ENCODE results near the gene MAD1L1.

MAD1L1 gene

GRCh38 chr7:2012044-2012900 is 220.5 kb downstream of the MAD1L1 start:
- no peak for DNase-seq (ENCODE audit: low read depth)

DNA sequence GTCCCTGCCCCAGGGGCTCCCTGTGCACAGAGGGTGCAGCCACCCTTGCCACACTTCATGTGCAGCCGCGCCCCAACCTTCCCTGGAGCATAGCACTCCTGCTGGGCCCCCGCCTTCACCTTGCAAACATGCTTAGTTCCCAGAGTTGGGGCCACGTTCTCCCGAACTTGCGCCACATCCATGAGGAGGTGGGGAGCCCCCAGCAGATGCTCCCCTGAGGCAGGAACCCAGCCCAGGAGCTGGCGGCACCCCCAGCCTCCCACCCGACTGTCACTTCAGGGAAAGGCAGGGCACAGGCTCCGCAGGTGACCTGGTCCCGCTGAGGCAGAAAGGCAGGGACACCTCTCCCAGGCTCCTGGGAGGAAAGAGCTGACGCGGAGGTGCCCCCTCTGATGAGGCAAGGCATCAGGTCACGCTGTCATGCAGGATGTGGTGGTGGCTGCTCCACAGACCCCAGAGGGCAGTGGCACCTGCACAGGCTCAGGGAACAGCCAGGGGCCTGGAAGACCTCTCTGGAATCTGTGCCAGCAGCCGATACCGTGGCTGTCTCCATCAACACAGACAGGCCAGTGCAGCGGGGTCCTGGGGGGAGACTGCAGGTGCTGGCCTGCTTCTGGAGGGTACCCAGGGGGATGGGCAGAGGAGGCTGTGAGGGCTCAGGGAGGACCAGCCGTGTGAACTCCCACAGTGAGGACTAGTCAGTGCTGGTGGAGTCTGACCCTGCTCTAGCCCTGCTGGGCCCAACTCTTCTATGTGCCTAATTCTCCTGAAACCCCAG is 221.3 kb downstream of the MAD1L1 start:
- DNase-seq (ENCODE audit: low read depth), result no peak

DNA sequence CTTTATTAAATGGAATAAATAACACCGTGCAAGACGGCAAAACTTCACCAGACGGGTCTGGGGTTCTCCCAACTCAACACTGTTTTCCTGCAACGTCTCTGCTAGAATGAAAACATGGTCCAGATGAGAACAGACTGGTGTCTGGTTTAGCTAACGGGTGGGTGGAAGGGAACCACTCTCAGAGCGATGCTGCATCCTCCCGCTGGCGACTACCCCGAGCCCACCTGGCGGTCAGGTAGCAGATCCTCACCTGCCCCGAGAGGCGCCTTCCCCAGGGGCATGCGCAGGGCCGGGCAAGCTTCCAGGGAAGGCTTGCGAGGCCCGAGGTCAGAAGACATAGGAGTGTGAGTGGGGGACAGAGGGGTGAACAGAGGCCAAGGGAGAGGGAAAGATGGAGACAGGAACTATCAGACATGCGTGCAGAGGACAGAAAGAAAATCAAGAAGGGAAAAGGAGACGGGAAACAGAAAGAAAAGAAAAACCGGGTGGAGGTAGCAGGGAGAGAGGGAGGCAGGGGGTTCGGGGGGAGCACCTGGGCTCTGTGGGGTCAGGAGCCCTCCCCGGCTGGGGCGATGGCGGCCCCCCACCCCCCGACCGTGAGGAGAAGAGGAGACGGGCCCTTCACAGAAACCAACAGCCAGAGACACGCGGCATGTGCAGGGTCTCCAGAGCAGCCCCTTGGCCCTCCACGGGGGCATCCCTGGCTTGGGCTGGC is 222.0 kb downstream of the MAD1L1 start:
- DNase-seq (ENCODE audit: low read depth), result no peak

DNA sequence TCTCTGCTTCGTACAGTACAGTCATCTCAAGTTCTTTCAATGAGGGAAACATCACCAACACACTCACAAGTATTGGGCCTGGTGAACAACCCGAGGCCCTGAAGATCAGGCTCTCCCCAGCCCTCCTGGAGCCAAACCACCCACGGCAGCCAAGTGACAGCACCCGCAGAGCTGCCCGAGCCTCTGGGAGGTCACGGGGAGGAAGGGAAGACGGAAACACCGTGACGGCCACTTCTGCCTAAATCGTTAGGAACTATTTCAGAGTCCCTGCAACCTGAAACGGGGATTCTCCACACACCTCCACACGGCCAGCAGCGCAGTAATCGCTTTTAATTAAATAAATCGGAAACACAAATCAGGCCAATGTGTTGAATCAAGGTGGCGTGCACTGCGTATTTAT is 222.6 kb downstream of the MAD1L1 start:
- DNase-seq (ENCODE audit: low read depth), result no peak

DNA sequence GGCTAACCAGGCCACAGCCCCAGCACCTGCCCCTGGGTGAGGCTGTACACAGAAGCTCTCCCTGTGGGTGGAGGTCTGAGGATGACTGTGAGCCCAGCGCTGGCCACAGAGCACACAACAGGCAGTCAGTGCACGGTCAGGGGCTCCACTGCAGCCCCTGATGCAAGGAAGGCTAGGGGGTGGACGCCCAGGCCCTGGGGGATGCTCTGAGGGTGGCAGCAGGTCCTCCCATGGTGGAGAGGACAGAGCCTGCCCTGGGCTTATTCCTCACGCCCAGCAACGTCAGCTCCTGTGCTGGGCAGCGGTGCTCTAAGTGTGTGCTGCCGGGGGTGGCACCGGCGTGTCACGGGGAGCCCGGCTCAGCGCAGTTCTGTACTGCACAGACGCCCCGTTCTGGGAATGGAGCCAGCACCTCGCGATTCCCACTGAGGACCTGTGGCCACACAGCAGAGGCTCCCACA is 223.2 kb downstream of the MAD1L1 start:
- DNase-seq (ENCODE audit: low read depth), result no peak

DNA sequence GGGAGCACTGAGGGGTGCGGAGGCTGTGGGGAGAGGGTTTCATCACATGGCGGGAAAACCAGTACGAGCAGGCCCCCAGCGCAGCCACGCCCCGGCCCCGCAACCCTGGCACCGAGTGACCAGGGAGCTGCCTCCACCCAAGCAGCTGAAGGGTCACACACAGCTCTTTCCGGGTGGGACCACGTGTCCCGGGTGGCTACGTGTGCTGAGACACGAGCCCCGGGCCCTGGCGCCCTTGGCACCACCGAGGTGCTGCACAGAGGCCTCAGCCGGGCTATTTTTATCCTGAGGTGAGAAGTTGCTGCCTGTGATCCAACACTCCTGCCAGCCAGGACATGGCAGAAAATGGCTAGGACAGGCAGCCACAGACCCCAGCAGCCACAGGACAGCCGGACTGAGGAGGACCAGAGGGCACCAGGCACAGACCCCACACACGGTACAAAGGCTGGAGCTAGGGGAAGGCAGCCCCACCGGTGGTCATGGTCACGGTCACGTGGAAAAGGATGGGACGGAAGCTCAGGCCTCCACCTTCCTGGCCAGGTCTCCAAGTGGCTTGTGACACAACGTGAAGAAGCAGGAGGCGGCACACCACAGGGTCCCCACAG is 223.7 kb downstream of the MAD1L1 start:
- DNase-seq (ENCODE audit: low read depth), result no peak

DNA sequence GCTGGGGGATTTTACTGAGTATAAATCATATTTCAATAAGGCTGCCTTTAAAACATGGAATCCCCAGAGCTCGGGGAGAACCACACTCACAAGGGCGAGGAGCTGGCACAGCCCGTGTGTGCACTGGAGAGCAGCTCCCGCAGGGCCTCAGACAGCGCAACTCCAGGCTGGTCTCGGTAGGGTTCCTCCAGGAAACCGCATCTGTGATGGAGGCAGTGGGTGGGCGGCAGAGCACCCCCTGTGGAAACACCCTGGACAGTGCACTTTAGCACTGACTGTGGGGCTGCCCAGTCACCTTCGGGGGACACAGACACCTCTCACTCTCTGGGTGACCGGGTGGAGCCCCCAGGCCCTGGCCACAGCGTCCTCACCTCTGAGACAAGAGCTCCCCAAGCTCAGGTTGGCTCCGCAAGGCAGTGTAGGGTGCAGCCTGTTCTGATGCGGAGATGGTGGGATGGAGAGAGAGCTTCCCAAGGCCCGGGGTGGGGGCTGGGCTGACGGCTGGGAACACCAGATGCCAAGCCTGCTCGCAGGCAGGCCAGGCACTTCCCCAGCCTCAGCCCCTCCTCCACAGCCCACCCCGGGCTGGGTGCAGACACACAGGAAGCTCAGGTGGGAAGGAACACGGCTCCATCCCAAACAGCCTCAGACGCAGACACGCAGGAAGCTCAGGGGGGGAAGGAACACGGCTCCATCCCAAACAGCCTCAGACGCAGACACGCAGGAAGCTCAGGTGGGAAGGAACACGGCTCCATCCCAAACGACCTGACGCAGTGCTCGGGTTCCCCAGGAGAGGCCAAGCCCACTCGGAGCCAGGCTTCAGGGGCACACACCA is 224.4 kb downstream of the MAD1L1 start:
- DNase-seq (ENCODE audit: low read depth), result no peak

GRCh38 chr7:2007551-2007950 is 225.2 kb downstream of the MAD1L1 start:
- DNase-seq (ENCODE audit: low read depth), result no peak

GRCh38 chr7:2006921-2007381 is 225.8 kb downstream of the MAD1L1 start:
- no peak for DNase-seq (ENCODE audit: low read depth)

- DNase-seq (ENCODE audit: low read depth), result no peak
Observed at GRCh38 chr7:2006231-2006771, 226.4 kb downstream of the MAD1L1 start.

DNA sequence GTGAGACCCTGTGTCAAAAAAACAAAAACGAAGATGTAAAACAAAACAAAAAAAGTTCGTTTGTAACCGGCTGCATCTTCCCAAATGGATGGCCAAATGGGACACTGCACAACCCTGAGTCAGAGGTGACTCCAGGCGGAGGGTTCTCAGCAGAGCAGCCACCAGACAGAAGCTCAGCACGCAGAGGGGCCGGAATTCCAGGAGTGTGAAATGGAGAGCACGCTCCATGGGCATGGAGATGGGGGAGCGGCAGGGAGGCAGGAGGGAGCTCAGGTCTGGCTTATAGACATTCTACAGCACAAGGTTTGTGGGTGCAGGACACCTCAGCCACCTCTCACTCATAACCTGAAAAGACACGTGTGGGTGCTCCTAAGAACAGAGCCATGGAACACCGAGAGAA is 227.0 kb downstream of the MAD1L1 start:
- DNase-seq (ENCODE audit: low read depth), result no peak

DNA sequence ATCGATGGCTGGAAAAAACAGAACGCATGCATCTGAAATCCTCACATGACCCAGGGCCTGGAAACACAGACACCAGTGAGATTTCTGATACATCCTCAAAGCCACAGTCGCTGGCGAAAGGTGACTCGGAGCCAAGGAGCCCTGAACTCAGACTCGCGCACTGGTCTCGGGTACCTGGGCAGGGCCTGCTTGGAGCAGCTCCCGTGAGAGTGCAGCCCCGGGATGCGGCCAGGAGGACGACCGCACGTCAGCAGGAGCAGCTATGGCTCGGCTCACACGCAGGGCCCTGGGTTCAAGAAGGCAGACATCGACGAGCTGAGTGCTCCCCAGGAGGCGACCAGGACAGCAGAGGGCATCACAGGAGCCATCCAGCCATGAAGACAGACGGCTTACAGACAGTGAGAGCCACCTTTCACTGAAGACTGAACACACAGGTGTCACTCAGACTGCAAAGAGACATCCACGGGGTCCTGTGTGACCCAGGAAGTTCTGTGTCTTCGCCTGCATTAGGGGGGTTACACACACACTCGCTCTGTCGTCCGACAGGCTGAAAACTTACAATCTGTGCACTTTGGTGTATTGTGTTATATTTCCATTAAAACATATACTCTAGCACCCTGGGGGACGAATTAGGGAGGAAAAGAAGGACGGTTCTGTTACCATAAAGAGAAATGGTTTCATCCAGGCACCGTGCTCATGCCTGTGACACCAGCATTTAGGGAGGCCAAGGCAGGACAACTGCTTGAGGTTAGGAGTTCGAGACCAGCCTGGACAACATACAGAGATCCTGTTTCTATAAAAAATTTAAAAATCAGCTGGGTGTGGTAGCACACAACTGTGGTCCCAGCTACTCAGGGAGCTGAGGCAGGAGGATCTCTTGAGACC is 227.7 kb downstream of the MAD1L1 start:
- DNase-seq (ENCODE audit: low read depth), result no peak

DNA sequence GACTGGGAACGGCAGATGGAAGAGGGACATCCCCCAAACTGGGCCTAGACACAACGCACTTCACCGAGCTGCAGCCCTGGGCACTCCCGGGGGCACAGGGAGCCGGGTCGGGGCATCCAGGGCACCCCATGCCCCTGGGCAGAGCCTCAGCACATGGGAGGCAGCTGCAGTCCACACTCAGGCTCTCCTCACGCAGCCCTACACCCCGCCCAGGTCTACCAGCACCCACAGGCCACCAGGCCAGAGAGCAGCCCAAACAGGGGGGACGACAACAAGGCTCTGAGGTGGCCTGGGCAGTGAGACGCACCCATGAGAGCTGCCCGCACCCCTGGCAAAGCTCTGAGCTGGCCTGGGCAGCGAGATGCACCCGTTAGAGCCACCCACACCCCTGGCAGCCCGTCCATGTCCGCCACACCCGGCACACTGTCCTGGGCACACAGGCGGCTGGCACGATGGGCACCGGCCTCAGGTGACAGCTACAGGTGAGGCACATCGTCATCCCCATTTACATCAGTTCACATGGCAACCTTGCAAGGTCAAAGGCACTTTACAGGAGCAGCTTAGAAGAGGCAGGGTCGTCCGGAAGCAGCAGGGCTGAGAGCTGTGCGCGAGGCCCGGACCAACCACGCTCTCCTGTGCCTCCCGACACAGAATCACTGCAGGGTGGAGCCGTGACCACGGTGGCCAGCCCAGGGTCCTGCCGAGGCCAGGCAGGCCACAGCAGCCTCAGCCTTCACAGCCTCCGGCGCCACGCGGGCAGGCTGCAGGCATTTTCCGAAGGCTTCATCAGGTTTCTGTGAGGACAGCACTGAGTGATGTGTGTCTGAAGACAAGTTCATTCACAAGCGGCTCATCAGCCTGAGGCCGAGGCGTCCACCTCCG is 228.6 kb downstream of the MAD1L1 start:
- no peak for DNase-seq (ENCODE audit: low read depth)

DNA sequence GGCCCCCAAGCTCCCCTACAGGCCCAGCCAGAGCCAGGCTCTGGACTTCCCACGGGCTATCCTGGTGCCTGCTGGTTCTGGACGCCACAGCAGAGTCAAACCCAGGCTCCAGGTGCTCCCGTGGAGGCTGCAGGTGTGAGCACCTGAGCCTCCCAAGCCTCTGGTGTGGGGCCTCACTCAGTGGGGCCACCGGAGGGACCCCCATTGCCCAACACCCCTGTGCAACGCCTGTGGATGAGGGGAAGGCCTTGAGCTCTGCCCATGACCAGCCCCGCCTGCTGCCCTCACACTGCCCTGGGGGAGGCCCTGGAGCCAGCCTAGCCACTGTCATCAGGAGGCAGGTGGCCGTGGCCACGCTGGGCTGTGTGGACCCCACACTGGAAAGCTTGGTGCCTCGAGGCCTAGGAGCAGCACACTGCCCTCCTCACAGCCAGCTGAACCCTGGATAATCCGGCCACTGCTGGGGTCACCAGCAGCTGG is 229.3 kb downstream of the MAD1L1 start:
- DNase-seq (ENCODE audit: low read depth), result no peak

DNA sequence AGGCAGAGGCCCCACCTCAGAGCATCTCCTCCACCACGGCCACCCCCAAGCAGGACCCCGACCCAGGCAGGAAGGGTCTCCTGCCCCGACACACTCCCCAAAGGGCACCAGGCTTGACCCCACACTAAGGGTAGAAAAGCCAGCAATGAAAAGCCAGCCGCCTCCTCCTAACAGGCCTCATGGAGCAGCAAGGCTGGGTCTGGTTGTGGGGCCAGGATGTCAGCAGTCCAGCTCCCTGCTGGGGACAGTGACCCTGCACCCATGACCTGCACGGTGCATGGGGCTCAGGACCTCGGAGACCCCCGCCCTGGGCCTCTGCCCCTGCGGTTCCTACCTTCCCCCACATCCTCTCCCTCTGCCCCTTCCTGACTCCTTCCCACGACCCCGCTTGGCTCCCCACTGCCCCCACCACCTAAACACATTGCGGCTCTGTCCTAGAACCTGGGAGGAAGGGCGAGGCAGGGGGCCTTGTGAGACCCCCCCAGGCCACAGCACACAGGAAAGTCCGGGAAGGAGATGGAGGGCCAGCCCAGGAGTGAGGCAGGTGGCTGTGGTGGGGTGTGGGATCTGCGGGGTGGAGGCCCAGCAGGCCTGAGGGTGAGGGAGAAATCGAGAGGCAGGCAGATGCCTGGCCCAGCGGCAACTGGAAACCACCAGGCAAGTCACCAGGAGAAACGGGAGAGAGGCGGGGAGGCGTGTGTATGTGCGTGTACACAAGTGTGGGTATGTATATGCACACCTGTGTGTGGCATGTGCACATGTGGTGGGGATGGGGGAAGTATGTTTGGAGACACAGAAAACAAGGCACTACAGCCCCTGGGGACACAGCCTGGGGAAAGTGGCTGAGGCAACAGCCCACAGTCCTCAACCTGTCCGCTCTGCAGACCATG is 229.9 kb downstream of the MAD1L1 start:
- DNase-seq (ENCODE audit: low read depth), result no peak

DNA sequence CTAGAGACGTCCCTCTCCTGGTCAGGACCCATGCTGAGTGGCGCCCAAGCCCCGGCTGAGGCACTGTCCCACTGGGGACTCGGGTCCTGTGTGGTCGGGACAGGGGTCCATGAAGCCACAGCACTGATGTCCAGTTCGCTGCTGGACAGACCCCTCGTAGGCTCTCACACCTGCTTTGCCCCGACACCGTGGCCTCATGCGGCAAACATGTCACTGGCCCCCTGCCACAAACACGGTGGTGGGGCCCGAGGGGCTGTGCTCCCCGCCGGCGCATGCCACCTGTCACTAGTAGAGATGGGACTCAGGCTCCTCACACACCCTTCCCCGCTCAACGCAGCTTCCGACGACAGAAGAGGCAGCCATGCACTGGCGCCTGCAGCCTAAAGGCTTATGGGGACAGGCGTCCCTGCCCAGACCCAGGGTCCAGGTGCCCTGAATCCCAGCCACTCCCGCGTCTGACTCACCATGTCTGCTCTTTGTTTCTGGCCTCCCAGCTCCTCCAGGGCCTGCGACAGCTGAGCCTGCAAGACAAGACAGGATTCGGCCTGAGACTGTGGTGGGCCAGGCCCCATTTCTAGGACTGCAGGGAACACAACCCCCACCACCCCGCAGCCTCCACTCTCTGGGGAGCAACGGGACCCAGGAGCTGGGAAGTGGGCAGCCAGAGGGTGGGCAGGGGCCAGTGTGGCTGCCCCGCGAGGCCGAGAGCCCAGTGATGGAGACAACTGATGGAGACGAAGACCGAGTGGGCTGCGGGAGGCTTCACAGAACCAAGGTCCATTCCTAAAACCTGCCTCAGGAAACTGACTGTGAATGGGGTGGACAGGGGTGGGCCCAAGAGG is 230.9 kb downstream of the MAD1L1 start:
- no peak for DNase-seq (ENCODE audit: low read depth)
